ENCODE data around the gene CATSPERE.

DNA sequence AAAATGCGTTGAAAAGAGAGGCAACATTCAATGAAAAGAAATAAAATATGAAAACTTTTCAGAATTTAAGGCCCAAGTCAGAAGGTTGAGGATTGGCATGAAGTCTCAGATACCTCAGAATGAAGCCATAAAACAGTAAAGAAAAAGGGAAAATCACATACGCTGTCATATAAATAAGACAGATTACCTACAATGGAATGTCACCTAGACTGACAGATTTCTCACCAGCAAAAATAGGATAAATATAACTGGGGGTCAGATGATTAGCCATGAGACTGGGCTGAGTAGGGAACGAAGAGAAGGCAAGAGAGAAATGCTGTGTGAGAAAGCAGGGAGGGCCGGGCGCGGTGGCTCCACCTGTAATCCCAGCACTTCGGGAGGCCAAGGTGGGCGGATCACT is 140.3 kb downstream of the CATSPERE start:
- TF ChIP-seq, protein P1, sequence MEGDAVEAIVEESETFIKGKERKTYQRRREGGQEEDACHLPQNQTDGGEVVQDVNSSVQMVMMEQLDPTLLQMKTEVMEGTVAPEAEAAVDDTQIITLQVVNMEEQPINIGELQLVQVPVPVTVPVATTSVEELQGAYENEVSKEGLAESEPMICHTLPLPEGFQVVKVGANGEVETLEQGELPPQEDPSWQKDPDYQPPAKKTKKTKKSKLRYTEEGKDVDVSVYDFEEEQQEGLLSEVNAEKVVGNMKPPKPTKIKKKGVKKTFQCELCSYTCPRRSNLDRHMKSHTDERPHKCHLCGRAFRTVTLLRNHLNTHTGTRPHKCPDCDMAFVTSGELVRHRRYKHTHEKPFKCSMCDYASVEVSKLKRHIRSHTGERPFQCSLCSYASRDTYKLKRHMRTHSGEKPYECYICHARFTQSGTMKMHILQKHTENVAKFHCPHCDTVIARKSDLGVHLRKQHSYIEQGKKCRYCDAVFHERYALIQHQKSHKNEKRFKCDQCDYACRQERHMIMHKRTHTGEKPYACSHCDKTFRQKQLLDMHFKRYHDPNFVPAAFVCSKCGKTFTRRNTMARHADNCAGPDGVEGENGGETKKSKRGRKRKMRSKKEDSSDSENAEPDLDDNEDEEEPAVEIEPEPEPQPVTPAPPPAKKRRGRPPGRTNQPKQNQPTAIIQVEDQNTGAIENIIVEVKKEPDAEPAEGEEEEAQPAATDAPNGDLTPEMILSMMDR (IDR thresholded peaks at IDR 0.05): no peak
- no peak for TF ChIP-seq POLR2A (IDR thresholded peaks at IDR 0.05)
